Lower lobe of right lung (tissue), 2 donors: ENCODE results near the gene PHLDA3. TPM values are rescaled to one million over a fixed set of nuclear protein-coding genes. Genes with fewer than 3 reads are reported as not detected.
A peak's percentile ranks its signal among the peaks of the same experiment; 100 is the strongest.

ENCODE experiments used
- ATAC-seq, 2 donors: fragments of 200-7000 bp; cut with Tn5 transposase; one replicate each; pipeline ENCODE4 v1.9.1; 2020 to 2022; ENCODE audit warnings: mild to moderate bottlenecking in 2 of 2, moderate library complexity in 2 of 2
- DNase-seq: peaks from one replicate; pipeline ENCODE4 v3.0.0-alpha.2; 2020
- H3K27ac ChIP-seq: fragments of 200-600 bp; one replicate; pipeline ENCODE4 v1.8.0; 2022
- H3K27me3 ChIP-seq: fragments of 200-600 bp; one replicate; pipeline ENCODE4 v1.8.0; 2022; ENCODE audit warnings: low read depth
- H3K36me3 ChIP-seq: fragments of 200-600 bp; one replicate; pipeline ENCODE4 v1.8.0; 2022; ENCODE audit warnings: mild to moderate bottlenecking
- H3K4me1 ChIP-seq: fragments of 200-600 bp; one replicate; pipeline ENCODE4 v1.8.0; 2022
- H3K4me3 ChIP-seq: fragments of 200-600 bp; one replicate; pipeline ENCODE4 v1.8.0; 2022; ENCODE audit warnings: mild to moderate bottlenecking
- H3K9me3 ChIP-seq: fragments of 200-600 bp; one replicate; pipeline ENCODE4 v1.8.0; 2022
- intact Hi-C: fragments of 100-400 bp; cut with DNase I; formaldehyde crosslinking; loops from one replicate; pipeline ENCODE4 v1.11.0; 2022
- total RNA-seq: library from RNA; stranded (reverse); fragmentation: NEBNext Ultra II Directional; extraction: Animal tissue kit (Norgen Biotek cat#: 25700); gene quantifications from one replicate; pipeline ENCODE4 v1.2.1, GENCODE V29; 2021
- TF ChIP-seq, protein P1 (sequence below): fragments of 200-600 bp; IDR thresholded peaks from one replicate; pipeline ENCODE4 v1.8.0; 2022; ENCODE audit warnings: antibody characterized with exemption, mild to moderate bottlenecking
- donor health status: DM: no; HTN: yes; CAD: no; lungs with severe emphysema.

Gene PHLDA3
- total RNA-seq, 1 donor from 2014 or later: 97.1 TPM

DNA sequence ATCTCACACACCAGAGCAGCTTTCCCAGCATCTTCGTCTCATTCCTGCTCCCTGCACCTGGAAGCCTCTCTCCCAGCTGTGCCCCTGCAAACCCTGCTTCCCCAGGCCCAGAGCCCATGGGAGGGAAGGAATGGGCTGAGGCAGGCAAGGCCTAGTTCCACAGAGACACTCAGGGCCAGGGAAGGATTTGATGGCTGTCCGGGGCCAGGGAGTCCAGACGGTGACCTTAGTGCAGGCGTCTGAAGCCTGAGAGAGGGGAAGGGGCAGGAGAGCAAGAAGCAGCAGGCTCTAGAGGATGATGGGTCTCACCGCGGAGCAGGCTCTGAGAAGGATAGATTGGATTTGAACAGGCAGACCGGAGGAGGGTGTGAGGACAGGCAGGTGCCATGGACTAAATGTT, 25.2 kb downstream of the PHLDA3 start:
- Histone ChIP-seq H3K27me3 (no peaks in the 10 kb centered on the region), H3K4me1 (peaks cover 12% of the 10 kb centered on the region), H3K4me3 (no peak overlapping the region), H3K9me3 (no peaks in the 10 kb centered on the region), H3K27ac (no peak overlapping the region), H3K36me3 (no peaks in the 10 kb centered on the region)
- no peak for DNase-seq
- no peak for ATAC-seq
- TF ChIP-seq, protein P1, sequence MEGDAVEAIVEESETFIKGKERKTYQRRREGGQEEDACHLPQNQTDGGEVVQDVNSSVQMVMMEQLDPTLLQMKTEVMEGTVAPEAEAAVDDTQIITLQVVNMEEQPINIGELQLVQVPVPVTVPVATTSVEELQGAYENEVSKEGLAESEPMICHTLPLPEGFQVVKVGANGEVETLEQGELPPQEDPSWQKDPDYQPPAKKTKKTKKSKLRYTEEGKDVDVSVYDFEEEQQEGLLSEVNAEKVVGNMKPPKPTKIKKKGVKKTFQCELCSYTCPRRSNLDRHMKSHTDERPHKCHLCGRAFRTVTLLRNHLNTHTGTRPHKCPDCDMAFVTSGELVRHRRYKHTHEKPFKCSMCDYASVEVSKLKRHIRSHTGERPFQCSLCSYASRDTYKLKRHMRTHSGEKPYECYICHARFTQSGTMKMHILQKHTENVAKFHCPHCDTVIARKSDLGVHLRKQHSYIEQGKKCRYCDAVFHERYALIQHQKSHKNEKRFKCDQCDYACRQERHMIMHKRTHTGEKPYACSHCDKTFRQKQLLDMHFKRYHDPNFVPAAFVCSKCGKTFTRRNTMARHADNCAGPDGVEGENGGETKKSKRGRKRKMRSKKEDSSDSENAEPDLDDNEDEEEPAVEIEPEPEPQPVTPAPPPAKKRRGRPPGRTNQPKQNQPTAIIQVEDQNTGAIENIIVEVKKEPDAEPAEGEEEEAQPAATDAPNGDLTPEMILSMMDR: no peak
- intact Hi-C loops: no loop called here

DNA sequence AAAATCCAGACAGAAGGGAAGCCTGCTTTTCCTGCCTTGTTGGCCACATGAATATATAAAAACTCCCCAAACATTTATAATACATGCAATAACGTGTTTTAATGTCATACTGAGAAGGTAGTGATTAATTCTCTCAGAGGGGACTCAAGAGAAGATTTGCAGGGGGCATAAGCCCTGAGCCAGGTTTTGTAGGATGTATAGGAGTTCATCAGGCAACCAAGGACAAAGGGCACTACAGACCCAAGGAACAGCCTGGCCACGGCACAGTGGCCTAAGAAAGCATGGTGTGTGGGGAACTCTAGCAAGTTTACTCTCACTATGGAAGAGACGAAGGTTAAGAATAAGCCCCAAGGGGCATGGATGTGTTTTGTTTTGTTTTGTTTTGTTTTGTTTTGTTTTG, 32.0 kb downstream of the PHLDA3 start:
- intact Hi-C loops: no loop called here
- peaks cover 14% of the 10 kb centered on the region for H3K4me1 ChIP-seq
- ATAC-seq: no peak
- no peak for DNase-seq
- H3K36me3 ChIP-seq: no peaks in the 10 kb centered on the region
- H3K4me3 ChIP-seq: no peak overlapping the region
- no peak overlapping the region for H3K27ac ChIP-seq
- H3K27me3 ChIP-seq: no peaks in the 10 kb centered on the region
- TF ChIP-seq, protein P1: no peak
- H3K9me3 ChIP-seq: no peaks in the 10 kb centered on the region

DNA sequence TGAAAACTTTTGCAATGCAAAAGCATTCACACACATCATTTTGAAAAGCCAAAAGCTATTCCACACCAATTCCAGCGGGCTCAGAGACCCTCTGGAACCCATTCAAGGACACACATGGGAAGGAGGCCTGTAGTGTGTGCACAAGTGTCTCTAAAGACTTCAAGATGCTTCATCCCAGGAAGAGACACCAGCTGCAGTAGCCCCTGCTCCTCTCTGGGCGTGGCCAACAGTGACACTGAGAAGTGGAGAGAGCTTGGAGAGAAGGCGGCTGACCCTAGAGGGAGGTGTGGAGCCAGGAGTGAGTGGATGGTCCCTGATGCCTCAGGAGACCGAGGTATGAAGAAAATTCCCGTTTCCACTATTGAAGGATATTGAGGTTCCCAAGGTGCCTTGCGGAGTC, 32.6 kb downstream of the PHLDA3 start:
- DNase-seq: no peak
- Histone ChIP-seq H3K9me3 (no peaks in the 10 kb centered on the region), H3K27me3 (no peaks in the 10 kb centered on the region), H3K4me3 (no peak overlapping the region), H3K36me3 (no peaks in the 10 kb centered on the region), H3K27ac (no peak overlapping the region), H3K4me1 (peaks cover 14% of the 10 kb centered on the region)
- TF ChIP-seq, protein P1: no peak
- intact Hi-C loops: no loop called here
- peak; percentile 22 to 51 for ATAC-seq

DNA sequence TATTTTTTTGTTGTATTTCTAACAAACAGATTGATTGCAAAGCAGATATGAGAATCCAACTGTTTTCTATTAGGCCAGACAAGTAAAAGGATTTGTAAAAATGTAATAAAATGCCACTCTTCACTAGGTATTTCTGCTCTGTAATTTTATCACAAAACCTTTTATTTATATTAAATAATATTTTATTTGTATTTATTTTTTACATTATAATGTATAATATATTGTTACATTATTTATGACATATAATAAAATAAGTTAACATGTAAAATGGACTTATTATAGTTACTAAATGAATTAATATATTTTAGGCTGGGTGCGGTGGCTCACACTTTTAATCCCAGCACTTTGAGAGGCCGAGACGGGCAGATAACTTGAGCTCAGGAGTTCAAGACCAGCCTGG, 34.7 kb downstream of the PHLDA3 start:
- DNase-seq: no peak
- no peak for ATAC-seq
- H3K36me3 ChIP-seq: no peaks in the 10 kb centered on the region
- intact Hi-C loops: no loop called here
- no peak overlapping the region for H3K4me3 ChIP-seq
- no peak overlapping the region for H3K27ac ChIP-seq
- H3K9me3 ChIP-seq: no peaks in the 10 kb centered on the region
- TF ChIP-seq, protein P1: no peak
- H3K4me1 ChIP-seq: peaks cover 14% of the 10 kb centered on the region
- no peaks in the 10 kb centered on the region for H3K27me3 ChIP-seq

DNA sequence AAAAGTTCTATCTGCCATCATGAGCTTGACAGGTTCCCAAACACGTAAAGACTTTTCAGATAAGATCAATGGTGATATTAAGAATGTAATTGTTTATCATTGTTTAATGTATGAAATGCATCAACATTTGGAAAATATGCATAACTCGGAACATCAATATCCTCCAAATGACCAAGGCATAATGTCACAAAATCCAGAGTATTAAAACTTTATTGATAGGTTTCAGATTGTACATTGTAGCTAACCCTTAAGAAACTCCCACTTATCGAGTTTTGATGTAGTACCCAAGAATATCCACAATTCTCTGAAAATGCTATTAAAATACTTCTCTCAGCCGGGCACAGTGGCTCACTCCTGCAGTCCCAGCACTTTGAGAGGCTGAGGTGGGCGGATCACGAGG, 35.4 kb downstream of the PHLDA3 start:
- intact Hi-C loops: no loop called here
- ATAC-seq: no peak
- DNase-seq: no peak
- Histone ChIP-seq H3K4me1 (peaks cover 14% of the 10 kb centered on the region), H3K9me3 (no peaks in the 10 kb centered on the region), H3K36me3 (no peaks in the 10 kb centered on the region), H3K27me3 (no peaks in the 10 kb centered on the region), H3K27ac (no peak overlapping the region), H3K4me3 (no peak overlapping the region)
- TF ChIP-seq, protein P1: no peak

DNA sequence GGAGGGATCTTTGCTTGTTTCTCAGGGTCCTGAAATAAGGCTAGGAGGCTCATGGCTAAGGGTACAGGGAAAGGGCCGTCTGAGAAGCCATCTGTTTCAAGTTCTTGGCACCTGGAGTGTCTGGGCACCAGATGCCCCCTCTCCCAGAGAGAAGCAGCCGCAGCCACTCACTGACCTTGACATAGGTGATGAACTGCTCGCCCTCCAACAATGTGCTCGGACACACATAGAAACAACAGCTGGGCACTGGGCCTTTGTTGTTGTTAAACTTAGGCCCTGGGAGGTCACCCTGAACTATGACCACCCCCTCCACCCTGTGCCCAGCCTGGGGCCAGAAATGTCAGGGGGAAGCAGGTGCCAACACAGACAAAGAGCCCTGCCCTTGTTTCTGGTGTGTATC, 38.2 kb downstream of the PHLDA3 start:
- H3K36me3 ChIP-seq: no peaks in the 10 kb centered on the region
- no peaks in the 10 kb centered on the region for H3K9me3 ChIP-seq
- TF ChIP-seq, protein P1: no peak
- H3K4me1 ChIP-seq: peaks cover 6% of the 10 kb centered on the region
- H3K27me3 ChIP-seq: no peaks in the 10 kb centered on the region
- H3K27ac ChIP-seq: no peak overlapping the region
- no peak for ATAC-seq
- intact Hi-C loops: no loop called here
- no peak overlapping the region for H3K4me3 ChIP-seq
- DNase-seq: no peak
